Endometrial microvascular endothelial cells (primary cell): ENCODE measurements around the gene ATP2B3. TPM values are rescaled to one million over a fixed set of nuclear protein-coding genes. Genes with fewer than 3 reads are reported as not detected.

Experiments used
- in situ Hi-C: cut with HindIII; loops from 2 replicates; pipeline ENCODE4 v1.10.0; 2017; ENCODE audit warnings: low sequenced_read_pairs, low pct_unique_long_range_greater_than_20kb; ENCODE audit errors: inconsistent ontology term
- total RNA-seq: library from RNA; depleted of rRNA; stranded (reverse); fragments of >200 nt; gene quantifications from one replicate; pipeline ENCODE4 v1.2.3, GENCODE V29; 2015; ENCODE audit errors: inconsistent ontology term

ATP2B3 gene
- total RNA-seq, 1 donor from 2014 or later: not detected

DNA sequence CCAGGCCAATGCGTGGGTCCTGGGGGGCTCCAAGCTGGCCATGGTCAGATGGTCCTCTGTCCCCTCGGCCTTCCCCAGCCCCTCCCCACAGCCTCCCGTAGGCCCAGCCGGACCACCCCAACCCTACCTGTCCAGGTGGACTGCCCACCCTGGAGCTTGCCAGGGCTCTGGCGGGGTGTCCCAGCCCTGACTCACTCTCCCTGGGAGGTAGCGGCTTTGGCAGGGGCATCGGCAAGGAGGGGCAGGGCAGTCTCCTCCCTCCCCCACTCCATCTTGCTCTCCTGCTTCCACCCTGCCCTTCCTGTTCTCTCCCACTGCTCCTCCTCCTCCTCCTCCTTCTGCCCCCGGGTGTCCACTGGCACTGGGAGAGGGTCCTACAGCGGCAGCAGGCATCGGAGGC lies 15.3 kb upstream of the ATP2B3 start:
- in situ Hi-C loops: no loop called here

DNA sequence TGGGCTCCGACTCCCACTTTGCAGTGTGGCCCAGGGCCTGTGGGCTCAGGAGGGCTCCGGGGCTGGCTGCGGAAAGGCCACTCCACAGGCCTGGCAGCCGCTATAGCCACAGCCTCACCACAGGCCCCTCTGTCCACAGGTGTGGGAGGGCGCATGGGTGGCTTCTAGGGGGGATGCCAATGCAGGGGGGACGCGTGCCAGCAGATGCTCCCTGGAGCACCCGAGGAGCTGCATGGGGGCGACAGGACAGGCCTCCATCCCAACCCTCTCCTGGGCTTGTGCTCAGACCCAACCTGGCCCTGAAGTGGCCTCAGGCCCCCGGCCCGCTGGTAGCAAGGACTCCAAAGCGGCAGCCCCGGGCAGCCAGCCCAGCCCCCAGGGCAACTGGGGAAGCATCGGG lies 14.6 kb upstream of the ATP2B3 start:
- in situ Hi-C loops: no loop called here

DNA sequence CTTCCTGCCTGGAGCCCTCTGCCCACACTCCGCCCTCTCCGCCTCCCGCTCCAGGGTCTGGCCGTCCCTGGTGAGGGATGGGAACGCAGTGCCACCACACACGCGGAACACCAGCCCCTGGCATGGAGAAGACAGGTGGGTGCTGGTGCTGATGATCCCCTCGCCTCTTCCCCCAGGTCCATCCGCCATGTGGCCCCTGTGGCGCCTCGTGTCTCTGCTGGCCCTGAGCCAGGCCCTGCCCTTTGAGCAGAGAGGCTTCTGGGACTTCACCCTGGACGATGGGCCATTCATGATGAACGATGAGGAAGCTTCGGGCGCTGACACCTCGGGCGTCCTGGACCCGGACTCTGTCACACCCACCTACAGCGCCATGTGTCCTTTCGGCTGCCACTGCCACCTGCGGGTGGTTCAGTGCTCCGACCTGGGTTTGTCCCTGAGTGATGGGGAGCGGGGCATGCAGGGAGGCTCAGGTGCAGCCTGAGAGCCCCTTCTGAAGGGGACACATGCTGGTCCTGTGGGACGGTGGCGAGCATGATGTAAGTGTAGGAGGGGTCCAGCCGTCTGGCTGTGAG lies 12.9 kb upstream of the ATP2B3 start:
- in situ Hi-C loops: no loop called here

DNA sequence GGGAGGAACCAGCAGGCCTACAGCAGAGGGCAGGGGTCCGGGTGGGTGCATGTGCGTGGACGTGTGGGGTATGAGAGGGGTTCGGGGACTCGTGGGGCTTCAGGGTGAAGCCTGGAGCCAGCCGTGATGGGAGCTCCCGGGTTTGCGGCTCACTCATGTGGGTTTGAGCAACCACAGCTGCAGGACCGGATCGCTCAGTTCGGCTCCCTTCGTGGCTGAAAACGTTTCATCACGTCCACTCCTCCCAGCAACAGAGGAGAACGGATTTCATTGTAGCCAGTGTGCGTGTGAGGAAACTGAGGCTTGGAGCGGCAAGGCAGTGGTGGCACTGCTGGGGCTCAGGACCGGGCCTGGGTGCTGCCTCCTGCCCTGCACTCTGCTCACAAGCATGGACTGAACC lies 12.1 kb upstream of the ATP2B3 start:
- in situ Hi-C loops: no loop called here

DNA sequence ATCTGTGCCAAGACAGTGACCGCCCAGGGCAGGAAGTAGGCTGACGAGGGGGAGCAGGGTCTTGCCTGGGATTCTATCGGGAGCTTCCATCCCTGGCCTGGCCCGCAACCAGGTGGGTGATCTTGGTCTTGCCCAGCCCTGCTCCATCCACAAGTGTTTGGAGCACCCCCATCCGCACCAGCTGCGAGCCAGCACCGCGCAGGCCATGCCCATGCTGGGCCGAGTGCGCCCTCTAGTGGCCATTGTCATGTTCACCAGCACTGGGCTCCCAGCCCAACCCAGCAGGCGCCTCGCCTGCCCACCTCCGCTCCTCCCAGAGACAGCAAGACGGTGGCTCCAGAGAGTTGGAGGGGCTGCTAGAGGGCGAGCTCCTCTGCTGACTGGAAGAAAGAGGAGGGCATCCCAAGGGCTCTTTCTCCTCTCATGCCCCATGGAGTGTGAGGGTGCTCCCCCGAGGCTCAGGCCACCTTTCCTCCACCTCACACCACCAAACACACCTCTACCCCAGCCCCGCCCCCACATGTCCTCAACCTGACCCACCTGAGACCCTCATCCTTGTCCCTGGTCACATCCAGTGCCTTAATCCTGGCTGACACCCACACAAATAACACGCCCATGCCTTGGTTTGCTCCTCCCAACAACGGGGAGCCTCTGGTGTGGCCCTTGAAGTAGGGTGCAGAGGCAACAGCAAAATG lies 9.8 kb upstream of the ATP2B3 start:
- in situ Hi-C loops: no loop called here

DNA sequence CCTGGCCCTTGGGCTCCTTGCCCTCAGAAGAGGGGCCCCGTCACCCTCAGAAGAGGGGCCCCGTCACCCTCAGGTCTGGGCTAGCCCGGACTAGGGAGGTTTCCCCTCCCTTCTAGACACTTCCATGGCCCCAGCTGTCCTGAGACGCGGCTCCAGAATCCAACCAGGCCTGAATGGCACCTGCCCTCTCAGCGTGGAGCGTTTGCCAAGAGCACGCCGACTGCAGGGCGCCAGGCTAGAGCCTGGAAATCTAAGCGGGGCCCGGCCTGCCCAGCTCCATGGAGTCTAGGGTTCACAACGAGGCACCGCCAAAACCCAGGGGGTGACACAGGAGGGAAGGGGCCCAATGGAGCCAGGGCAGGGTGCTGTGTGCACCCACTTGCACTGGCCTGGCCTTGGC lies 7.8 kb upstream of the ATP2B3 start:
- in situ Hi-C loops: no loop called here

DNA sequence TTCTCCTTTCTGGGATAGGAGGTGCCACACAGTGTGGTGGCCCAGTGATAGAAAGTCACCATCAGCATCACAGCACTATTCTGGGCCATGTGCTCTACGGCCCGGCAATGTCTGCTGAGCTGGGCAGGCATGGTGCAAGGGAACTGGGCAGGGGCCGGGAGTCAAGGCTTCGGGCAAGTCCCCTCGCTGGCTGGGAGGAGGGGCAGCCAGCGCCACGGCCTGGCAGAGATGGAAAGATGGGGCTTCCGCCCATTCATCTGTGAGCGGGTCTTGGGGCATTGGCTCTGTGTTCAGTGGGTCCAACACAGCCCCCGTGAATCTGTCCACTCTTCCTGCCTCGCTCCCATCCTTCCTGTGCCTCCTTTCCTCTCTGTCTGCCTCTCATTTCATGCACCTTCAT lies 7.1 kb upstream of the ATP2B3 start:
- in situ Hi-C loops: no loop called here

DNA sequence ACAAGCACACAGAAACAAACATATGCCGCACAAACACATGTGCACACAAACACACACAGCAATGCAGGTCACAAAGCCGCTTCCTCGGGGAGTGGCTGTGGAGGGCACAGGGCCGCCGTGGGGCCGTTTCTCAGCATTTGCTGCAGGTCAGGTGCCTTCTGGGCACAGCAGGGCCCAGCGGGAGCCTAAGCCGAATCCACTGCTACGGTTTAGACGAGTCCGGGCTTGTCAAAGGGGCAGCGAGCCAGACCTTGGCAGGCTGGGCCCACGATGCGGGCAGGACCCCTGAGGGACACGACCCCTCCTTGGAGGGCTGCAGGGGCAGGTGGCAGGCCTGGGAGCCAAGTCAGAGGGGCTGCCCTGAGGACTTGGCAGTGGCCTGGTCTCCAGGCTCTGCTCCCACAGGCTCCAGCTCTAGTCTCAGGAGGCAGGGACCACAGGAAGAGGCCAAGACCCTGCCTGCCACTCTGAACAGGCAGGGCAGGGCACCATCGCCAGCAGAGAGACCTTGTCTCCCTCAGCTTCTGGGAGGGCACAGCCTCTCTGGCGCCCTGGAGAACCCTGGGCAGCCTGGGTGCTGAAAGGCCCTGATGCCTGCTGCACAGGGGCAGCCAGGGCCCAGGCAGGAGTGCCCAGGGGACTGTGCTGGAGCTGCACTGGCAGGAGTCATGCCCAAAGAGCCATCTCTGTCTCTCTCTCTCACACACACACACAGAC lies 5.5 kb upstream of the ATP2B3 start:
- in situ Hi-C loops: no loop called here

DNA sequence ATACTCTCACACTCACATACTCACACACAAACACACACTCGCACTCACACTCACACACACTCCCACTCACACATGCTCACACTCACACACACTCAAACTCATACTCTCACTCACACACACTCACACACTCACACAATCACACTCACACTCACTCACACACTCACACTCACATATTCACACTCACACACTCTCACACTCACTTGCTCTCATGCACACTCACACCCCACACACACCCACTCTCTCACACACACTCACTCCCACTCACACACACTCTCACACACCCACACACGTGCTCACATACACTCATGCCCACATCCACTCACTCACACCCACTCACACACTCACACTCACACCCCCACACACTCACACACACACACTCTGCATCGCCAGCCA lies 4.9 kb upstream of the ATP2B3 start:
- in situ Hi-C loops: no loop called here

DNA sequence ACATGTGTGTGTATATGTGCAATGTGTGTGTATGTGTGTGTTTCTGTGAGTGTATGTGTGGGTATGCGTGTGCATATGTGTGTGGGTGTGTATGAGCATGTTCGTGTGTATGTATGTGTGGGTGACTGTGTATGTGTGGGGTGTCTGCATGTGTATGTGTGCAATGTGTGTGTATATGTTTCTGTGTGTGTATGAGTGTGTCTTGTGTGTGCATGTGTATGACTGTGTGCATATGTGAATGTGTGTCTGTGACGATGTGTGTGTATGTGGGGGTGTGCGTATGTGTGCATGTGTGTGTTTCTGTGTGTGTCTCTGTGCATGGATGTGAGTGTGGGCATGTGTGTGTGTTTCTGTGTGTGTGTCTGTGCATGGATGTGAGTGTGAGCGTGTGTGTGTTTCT lies 4.2 kb upstream of the ATP2B3 start:
- in situ Hi-C loops: no loop called here

DNA sequence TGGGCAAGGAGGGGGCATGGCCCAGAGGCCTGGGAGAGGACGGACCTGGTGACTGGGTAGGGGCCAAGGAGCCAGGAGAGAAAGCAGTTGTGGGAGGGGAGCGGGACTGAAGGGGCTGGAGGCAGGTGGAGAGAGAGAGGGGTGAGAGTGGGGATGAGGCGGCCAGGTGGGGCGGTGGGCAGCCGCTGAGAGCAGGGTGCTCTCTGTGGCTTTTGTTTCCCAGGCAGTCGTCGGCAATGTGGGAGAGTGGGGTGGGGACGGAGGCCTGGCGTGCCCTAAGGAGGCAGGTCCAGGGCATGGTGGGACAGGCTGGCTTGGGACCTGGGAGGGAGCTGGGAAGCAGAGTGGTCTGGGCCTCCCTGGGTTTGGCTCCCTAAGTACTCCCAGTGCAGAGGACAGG lies 3.2 kb upstream of the ATP2B3 start:
- in situ Hi-C loops: no loop called here

DNA sequence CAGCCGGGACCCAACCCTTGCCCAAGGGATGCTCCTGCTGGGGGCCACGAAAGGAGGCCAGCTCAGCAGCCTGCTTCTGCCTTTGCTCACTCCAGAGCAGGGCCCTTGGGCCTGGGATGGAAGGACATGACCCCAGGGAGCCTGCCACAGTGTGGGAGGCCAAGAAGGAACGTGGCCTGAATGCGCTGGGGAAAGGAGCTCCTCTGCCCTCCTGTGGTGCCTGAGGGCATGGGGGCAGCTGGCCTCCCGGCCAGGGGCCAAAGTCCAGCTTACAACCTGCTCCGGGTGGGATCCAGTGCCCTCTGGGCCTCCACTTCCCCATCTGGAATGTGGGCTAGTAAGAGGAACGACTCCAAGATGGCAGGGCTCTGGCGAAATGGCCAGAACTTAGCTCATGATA lies 2.0 kb upstream of the ATP2B3 start:
- in situ Hi-C loops: no loop called here

DNA sequence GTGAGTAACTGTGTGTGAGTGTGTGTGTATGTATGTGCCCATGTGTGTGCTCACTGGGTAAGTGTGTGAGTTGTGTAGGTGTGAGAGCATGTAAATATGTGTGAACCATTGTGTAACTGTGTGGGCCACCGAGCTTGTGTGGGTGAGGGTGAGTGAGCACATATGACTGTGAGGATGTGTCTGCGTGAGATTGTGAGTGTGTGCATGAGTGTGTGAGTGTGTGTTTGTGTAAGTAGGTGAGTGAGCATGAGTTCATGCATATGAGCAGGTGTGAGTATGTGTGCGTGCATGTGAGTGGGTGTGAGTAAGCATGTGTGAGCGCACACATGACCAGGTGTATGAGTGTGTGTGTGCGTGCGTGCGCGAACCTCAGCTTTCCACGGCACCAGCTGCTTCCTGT lies 1.4 kb upstream of the ATP2B3 start:
- in situ Hi-C loops: no loop called here

DNA sequence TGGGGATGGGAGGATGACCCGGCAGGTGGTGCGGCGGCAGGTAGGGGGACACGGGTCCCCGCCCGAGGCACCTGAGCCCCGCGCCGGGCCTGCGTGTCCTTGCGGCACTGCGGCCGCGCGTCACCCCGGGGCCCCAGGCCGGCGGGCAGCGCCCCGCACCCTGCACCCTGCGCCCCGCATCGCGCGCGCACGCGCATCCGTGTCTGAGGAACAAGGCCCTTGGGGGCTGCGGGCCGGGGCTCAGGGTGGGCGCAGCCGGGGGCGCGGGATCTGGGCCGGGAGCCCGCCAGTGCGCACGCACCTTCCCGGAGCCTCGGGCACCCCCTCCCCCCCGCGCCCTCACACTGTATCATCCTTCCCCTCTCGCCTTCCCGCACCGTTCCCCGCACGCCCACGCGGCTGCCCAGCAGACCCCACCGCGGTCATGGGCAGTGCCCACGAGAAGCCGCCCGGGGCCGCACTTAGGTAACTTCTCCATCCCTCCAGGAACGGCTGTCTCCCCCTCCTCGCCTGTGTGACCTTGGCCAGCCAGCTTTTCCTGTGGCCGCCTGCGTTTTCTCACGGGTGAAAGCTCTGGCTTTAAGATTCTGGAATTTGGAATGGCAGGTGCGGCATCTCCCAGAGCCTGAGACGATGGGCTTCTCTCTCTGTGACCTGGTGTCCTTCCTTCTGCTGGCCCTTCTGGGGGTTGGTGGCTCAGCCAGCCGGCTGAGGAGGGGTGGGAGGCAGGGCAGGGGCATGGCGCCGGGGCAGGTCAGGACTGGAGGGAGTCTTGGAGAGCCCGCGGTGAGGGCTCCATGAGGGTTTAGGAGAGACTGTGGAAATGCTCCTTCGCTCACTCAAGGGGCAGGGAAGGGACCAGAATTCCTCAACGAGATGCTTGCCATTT lies 748 bp downstream of the ATP2B3 start:
- in situ Hi-C loops: no loop called here

DNA sequence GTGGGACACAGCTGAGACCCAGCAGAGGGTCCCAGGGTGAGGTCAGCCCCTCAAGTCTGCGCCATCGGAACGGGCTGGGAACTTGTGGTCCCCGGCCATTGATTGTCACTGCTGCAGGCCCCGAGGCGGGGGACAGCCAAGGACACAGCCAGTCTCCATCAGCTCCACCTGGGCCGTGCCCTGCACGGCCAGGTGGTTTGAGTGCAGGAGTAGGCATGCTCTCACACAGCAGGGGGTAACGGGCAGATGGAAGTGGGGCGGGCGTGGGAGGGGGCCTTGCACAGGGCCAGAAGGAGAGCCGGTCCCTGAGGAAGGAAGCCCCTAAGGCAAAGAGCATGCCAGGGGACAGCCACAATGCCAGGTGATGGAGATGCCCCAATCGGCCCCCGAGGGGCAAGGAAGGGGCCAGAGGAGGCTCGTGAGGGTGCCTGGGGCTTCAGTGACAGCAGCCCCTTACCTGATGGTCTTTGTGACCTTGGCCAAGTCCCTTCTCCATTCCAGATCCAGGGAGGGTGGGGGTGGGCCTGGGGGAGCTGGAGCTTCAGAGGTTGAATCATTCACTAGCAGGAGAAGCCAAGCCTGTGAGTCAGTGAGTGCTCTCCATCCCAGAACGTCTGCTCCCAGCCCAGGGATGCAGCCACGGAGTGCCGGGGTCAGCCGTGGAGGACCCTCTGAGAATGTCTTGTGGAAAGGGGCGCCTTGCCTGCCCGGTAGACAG lies 2.3 kb downstream of the ATP2B3 start:
- in situ Hi-C loops: no loop called here

DNA sequence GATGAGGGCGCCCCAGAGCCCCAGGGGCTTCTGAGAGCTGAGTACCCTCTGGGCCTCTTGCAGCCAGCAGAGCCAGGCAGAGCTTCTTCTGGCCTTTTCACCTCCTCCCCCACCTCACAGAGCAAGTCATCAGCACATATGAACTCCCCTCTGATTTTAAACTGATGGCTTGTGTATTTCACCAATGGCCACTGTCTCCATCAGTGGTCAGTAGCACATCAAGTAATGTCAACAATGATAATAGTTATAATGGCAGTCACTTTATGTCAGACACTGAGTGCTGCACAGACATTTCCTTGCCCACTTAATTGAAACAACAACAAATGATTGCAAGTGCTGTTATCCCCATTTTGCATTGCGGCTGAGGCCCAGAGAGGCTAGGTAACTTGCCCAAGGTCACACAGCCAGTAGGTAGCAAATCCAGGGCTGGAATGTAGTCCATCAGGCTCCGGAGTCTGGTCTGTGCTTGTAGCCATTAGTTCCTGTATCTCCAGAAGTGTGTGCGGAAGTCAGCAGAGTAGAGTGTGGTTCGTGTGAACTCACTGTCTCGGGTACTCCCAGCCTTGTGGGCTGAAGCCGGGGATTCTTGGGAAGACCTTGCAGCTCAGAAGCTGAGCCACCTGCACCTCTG lies 3.0 kb downstream of the ATP2B3 start:
- in situ Hi-C loops: no loop called here

DNA sequence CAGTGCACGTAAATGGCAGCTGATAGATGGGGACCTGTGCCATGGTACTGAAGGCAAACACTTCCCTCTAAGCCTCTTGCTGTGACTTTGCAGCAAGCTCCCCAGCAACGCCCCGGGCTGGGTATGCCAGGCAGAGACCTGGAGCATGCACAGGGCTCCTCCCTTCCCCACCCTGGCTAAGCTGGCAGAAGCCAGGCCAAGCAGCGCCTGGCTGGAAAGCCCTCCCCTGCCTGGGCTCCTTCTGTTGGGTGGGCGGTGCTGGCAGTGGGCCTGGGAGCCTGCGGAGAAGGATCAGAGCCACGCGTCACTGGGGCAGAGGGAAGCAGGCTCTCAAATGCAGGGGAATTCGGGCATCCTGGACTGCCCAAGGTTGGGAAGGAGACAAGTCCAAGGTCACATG lies 3.6 kb downstream of the ATP2B3 start:
- in situ Hi-C loops: no loop called here

DNA sequence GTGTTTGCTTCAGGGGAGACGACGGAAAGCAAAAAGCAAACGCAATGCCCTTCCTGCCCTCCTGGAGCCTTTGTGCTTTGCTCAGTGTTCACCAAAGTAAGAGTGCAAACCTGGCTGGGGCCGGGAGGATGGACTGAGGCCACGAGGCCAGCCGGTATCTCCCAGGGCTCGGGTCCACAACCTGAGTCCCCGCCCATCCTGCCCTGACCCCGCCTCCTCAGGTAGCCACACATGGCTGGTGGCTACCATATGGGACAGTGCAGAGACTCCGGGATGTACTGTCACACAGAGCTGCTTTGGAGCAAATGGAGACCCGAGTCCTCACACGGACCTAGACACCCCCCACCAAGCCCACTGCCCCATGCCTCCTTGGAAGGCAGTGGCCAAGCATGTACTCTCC lies 4.8 kb downstream of the ATP2B3 start:
- in situ Hi-C loops: no loop called here

DNA sequence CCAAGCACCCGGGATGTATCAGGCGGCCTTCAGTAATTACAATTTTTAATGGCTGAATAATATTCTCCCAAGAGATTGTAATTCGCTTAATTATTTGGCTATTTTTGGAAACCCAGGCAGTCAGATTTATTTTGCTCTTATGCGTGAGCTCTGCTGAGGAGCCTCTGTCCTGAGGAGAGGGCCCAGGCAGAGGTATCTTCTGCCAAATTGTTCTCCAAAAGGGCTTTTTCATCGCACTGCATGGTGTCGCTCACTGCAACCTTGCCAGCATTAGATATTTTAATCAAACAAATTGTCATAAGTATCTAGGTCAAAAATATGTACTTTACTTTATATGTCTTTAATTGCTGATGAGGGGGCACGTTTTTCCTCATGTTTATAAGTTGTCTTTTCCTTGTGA lies 5.8 kb downstream of the ATP2B3 start:
- in situ Hi-C loops: no loop called here
